Glutamatergic neuron (in vitro differentiated cells): ENCODE measurements around the gene EIF4G1. TPM values are rescaled to one million over a fixed set of nuclear protein-coding genes. Genes with fewer than 3 reads are reported as not detected.

Experiments
- DNase-seq: peaks from one replicate; pipeline ENCODE4 v3.0.0; 2022
- H3K27ac Mint-ChIP-seq: one replicate; pipeline ENCODE4 v1.8.0; 2020; ENCODE audit warnings: mild to moderate bottlenecking, mixed read lengths, inconsistent platforms; ENCODE audit not compliant: unreplicated experiment
- H3K27me3 Mint-ChIP-seq: one replicate; pipeline ENCODE4 v1.8.0; 2020; ENCODE audit warnings: mild to moderate bottlenecking, moderate library complexity, mixed read lengths, inconsistent platforms; ENCODE audit not compliant: unreplicated experiment
- H3K36me3 Mint-ChIP-seq: one replicate; pipeline ENCODE4 v1.8.0; 2020; ENCODE audit warnings: mild to moderate bottlenecking, mixed read lengths, inconsistent platforms; ENCODE audit not compliant: unreplicated experiment
- H3K4me1 Mint-ChIP-seq: one replicate; pipeline ENCODE4 v1.8.0; 2020; ENCODE audit warnings: mild to moderate bottlenecking, low read depth, mixed read lengths, inconsistent platforms; ENCODE audit not compliant: unreplicated experiment
- H3K4me3 Mint-ChIP-seq: one replicate; pipeline ENCODE4 v1.8.0; 2020; ENCODE audit warnings: mild to moderate bottlenecking, mixed read lengths, inconsistent platforms; ENCODE audit not compliant: unreplicated experiment
- H3K9me3 Mint-ChIP-seq: one replicate; pipeline ENCODE4 v1.8.0; 2020; ENCODE audit warnings: mild to moderate bottlenecking, moderate library complexity, mixed read lengths, inconsistent platforms; ENCODE audit not compliant: unreplicated experiment
- CTCF ChIP-seq: fragments of 200-600 bp; sonication (generic); IDR thresholded peaks from one replicate; pipeline ENCODE4 v1.5.0; 2021; ENCODE audit not compliant: partially characterized antibody, unreplicated experiment
- total RNA-seq: library from RNA; stranded (reverse); fragmentation: NEBNext Ultra II Directional; extraction: Animal tissue kit (Norgen Biotek cat#: 25700); gene quantifications from one replicate; pipeline ENCODE4 v1.2.1, GENCODE V29; 2021; ENCODE audit not compliant: unreplicated experiment

Gene EIF4G1
- total RNA-seq, 1 donor from 2014 or later = 346 TPM

DNA sequence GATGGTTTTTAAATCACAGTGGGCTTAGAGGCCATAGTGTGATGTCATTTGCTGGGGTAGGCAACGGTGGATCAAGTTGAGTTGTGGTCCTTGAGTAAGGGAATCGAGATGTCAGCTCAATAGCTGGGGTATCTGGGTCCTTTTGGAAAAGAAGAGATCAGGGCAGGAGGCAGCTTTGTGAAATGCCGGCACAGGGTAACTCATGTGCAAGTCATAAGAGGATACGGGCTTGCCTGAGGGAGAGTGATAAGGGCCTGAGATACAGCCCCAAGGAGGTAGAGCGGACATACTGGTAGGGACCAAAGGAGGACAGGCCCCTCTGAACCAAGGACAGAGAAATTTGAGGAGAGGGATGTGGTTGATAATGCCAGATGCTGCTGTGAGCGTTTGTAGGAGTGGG is 18.8 kb downstream of the EIF4G1 start:
- Mint-ChIP-seq H3K36me3 (no peaks in the 10 kb centered on the region), H3K4me3 (no peak overlapping the region), H3K27me3 (peaks cover 15% of the 10 kb centered on the region), H3K27ac (peak overlapping the region; percentile 60), H3K4me1 (peaks cover 19% of the 10 kb centered on the region), H3K9me3 (peaks cover 20% of the 10 kb centered on the region)
- DNase-seq = no peak
- no peak for TF ChIP-seq CTCF

DNA sequence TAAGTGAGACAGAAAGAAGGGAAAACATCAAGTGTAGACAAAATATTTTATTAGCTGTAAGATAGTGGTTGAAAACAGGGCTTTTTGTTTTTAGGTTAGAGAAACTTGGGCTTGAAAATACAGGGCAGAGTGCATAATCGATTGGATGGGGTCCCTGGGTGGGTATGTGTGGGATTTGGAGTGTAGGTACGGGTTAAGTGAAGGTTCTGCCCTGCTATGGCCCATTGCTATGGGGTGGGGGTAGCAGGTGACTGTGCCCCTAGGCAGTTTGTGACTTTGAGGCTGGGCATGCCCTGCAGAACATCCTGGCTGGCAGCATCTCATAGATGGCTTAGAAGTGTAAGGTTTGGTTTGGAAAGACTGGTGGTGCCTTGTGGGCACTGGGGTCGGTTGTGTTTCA is 19.3 kb downstream of the EIF4G1 start:
- no peak for DNase-seq
- Mint-ChIP-seq H3K27ac (peak overlapping the region; percentile 60), H3K27me3 (peaks cover 13% of the 10 kb centered on the region), H3K4me1 (peaks cover 21% of the 10 kb centered on the region), H3K36me3 (no peaks in the 10 kb centered on the region), H3K4me3 (no peak overlapping the region), H3K9me3 (peaks cover 18% of the 10 kb centered on the region)
- TF ChIP-seq CTCF = no peak

DNA sequence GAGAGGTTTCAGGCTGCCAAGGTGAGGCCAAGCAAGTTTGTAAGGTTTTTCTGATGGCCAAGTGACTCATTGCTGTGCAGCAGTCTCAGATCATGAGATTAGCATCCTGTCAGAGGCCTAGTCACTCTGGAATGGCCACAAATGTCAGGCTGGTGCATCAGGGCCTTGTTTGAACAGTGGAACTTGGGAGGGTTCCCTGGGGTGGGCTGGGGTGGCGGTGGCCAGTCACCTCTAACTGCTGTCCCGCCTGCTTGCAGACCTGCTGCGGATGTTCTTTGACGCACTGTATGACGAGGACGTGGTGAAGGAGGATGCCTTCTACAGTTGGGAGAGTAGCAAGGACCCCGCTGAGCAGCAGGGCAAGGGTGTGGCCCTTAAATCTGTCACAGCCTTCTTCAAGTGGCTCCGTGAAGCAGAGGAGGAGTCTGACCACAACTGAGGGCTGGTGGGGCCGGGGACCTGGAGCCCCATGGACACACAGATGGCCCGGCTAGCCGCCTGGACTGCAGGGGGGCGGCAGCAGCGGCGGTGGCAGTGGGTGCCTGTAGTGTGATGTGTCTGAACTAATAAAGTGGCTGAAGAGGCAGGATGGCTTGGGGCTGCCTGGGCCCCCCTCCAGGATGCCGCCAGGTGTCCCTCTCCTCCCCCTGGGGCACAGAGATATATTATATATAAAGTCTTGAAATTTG is 20.2 kb downstream of the EIF4G1 start:
- peak overlapping the region; percentile 37 for H3K4me3 Mint-ChIP-seq
- H3K27me3 Mint-ChIP-seq = peaks cover 16% of the 10 kb centered on the region
- H3K36me3 Mint-ChIP-seq = no peaks in the 10 kb centered on the region
- DNase-seq = no peak
- no peak for TF ChIP-seq CTCF
- H3K4me1 Mint-ChIP-seq = peaks cover 26% of the 10 kb centered on the region
- H3K27ac Mint-ChIP-seq = peak overlapping the region; percentile 46
- peaks cover 18% of the 10 kb centered on the region for H3K9me3 Mint-ChIP-seq

DNA sequence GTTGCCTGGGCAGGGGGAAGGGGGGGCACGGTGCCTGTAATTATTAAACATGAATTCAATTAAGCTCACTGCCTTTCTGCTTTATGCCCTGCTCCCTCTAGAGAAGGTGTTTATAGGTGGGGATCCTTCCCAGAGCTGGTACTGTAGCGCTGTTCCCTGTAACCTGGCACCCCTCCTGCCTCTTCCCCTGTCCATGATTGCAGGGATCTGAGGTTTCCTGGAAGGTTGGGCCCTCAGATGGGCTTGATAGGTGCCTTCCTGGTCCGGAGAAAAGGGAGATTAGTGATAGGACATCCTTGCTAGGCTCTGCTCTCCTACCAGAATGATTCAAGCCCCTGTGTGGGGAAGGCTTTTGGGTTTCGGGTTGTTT is 20.9 kb downstream of the EIF4G1 start:
- H3K36me3 Mint-ChIP-seq = no peaks in the 10 kb centered on the region
- peaks cover 18% of the 10 kb centered on the region for H3K9me3 Mint-ChIP-seq
- no peak for TF ChIP-seq CTCF
- peaks cover 26% of the 10 kb centered on the region for H3K4me1 Mint-ChIP-seq
- peak overlapping the region; percentile 86 for H3K27ac Mint-ChIP-seq
- DNase-seq = no peak
- H3K27me3 Mint-ChIP-seq = peaks cover 16% of the 10 kb centered on the region
- peak overlapping the region; percentile 78 for H3K4me3 Mint-ChIP-seq

- H3K27me3 Mint-ChIP-seq = peaks cover 16% of the 10 kb centered on the region
- no peaks in the 10 kb centered on the region for H3K36me3 Mint-ChIP-seq
- TF ChIP-seq CTCF = no peak
- H3K4me3 Mint-ChIP-seq = peak overlapping the region; percentile 94
- H3K4me1 Mint-ChIP-seq = peaks cover 26% of the 10 kb centered on the region
- peak overlapping the region; percentile 95 for H3K27ac Mint-ChIP-seq
- DNase-seq = peak; percentile 93
- peaks cover 18% of the 10 kb centered on the region for H3K9me3 Mint-ChIP-seq
Observed at GRCh38 chr3:184335661-184336546, 21.5 kb downstream of the EIF4G1 start.
